ENCODE data around the gene PACS2. TPM values are rescaled to one million over a fixed set of nuclear protein-coding genes. Genes with fewer than 3 reads are reported as not detected.
A peak's percentile ranks its signal among the peaks of the same experiment; 100 is the strongest.
"Not testable (repeated sequence)": the region's sequence is repeated elsewhere in the genome, so short reads cannot be mapped to it uniquely, and the experiment has no call there.

The PACS2 gene
- polyA plus RNA-seq, 4 donors: 35.4 to 45.8 (median 44.9) TPM

DNA sequence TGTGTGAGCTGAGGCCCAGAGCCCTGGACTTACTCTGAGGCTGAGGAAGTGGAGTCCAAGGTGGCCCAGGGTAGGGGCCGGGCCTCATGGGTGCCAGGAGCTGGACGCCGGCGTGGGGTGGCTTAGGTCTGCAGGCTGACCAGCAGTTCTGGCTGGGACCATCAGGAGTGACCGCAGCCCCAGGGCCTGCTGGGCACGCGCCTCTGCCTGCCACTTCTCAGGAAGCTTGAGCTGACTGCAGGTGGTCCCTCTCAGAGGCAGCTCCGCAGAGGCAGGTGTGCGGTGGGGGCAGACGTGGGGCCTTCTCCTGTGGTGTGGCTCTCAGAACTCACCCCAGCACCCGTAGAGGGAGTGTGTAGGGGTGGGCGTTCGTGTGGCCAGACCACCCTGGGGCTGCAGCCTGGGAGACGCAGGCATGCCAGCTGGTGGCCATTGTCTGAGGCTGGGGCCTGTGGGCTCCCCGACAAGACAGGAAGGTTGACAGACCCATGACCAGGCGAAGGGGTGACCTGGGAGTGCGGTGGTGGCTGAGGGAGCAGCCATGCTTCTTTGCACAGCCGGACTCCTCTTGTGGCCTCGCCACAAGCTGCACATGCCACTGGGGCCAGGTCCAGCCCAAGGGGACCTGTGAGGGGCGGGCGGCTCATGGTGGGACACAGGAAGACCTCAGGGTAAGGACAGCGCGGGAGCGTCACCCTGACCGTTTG is 43.7 kb downstream of the PACS2 start:
- Histone ChIP-seq H3K9me3 (ENCODE audit: control insufficient read depth in 2 of 2, insufficient read depth in 1 of 2, low read depth in 1 of 2, low read length in 1 of 2) (no peaks in the 10 kb centered on the region), H3K27me3 (ENCODE audit: control insufficient read depth in 3 of 3, insufficient read depth in 3 of 3, low read length in 3 of 3) (no peaks in the 10 kb centered on the region), H3K36me3 (ENCODE audit: control insufficient read depth in 3 of 3, insufficient read depth in 2 of 3, low read depth in 1 of 3, low read length in 3 of 3) (peaks cover 0 to 54% (median 3%) of the 10 kb centered on the region in 3 donors), H3K4me1 (ENCODE audit: control insufficient read depth in 3 of 3, insufficient read depth in 2 of 3, low read depth in 1 of 3, low read length in 2 of 3) (no peaks in the 10 kb centered on the region), H3K27ac (ENCODE audit: low read depth in 1 of 3, low read length in 2 of 3) (no peak overlapping the region), H3K4me3 (ENCODE audit: low read depth in 1 of 3, low read length in 3 of 3) (no peak overlapping the region)
- 96 to 98% (median 96%) methylated on average over 25 of the region's 25 CpGs for WGBS, 3 donors
- DNase-seq (no peak), FAIRE-seq (no peak)

DNA sequence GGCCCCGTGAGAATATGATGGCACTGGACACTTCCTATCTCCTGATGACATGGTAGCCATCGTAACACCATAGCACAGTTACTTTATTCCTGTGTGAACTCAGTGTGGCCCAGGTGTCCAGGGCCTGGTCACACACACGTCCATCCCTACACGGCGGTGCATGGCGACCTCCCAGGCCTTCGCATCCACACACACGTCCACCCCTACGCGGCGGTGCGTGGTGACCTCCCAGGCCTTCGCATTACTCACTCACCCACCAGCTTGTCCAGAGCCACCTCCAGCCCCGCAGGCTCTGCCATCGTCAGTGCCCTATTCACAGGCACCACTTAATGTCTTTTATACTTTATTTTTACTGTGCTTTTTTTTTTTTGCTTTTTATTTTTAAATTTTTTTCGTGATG is 44.4 kb downstream of the PACS2 start:
- no peaks in the 10 kb centered on the region for H3K9me3 ChIP-seq (ENCODE audit: control insufficient read depth in 2 of 2, insufficient read depth in 1 of 2, low read depth in 1 of 2, low read length in 1 of 2)
- FAIRE-seq (no peak), DNase-seq (no peak)
- H3K27ac ChIP-seq (ENCODE audit: low read depth in 1 of 3, low read length in 2 of 3): no peak overlapping the region
- no peaks in the 10 kb centered on the region for H3K27me3 ChIP-seq (ENCODE audit: control insufficient read depth in 3 of 3, insufficient read depth in 3 of 3, low read length in 3 of 3)
- no peak overlapping the region for H3K4me3 ChIP-seq (ENCODE audit: low read depth in 1 of 3, low read length in 3 of 3)
- WGBS, 3 donors: 95% methylated on average over 16 of the region's 16 CpGs
- H3K36me3 ChIP-seq (ENCODE audit: control insufficient read depth in 3 of 3, insufficient read depth in 2 of 3, low read depth in 1 of 3, low read length in 3 of 3): peaks cover 0 to 50% (median 3%) of the 10 kb centered on the region in 3 donors
- no peaks in the 10 kb centered on the region for H3K4me1 ChIP-seq (ENCODE audit: control insufficient read depth in 3 of 3, insufficient read depth in 2 of 3, low read depth in 1 of 3, low read length in 2 of 3)

DNA sequence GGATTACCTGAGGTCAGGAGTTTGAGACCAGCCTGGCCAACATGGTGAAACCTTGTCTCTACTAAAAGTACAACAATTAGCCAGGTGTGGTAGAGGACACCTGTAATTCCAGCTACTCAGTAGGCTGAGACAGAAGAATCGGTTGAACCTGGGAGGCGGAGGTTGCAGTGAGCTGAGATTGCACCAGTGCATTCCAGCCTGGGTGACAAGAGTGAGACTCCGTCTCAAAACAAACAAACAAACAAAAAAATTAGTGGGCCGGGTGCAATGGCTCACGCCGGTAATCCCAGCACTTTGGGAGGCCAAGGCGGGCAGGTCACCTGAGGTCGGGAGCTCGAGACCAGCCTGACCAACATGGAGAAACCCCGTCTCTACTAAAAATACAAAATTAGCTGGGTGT is 46.9 kb downstream of the PACS2 start:
- peaks cover 0 to 27% (median 3%) of the 10 kb centered on the region in 3 donors for H3K36me3 ChIP-seq (ENCODE audit: control insufficient read depth in 3 of 3, insufficient read depth in 2 of 3, low read depth in 1 of 3, low read length in 3 of 3)
- not testable (repeated sequence) for FAIRE-seq; H3K27ac ChIP-seq (ENCODE audit: low read depth in 1 of 3, low read length in 2 of 3); H3K27me3 ChIP-seq (ENCODE audit: control insufficient read depth in 3 of 3, insufficient read depth in 3 of 3, low read length in 3 of 3); H3K4me3 ChIP-seq (ENCODE audit: low read depth in 1 of 3, low read length in 3 of 3); H3K4me1 ChIP-seq (ENCODE audit: control insufficient read depth in 3 of 3, insufficient read depth in 2 of 3, low read depth in 1 of 3, low read length in 2 of 3); H3K9me3 ChIP-seq (ENCODE audit: control insufficient read depth in 2 of 2, insufficient read depth in 1 of 2, low read depth in 1 of 2, low read length in 1 of 2); DNase-seq
- WGBS, 3 donors: 96 to 99% (median 96%) methylated on average over 9 to 10 of the region's 10 CpGs

DNA sequence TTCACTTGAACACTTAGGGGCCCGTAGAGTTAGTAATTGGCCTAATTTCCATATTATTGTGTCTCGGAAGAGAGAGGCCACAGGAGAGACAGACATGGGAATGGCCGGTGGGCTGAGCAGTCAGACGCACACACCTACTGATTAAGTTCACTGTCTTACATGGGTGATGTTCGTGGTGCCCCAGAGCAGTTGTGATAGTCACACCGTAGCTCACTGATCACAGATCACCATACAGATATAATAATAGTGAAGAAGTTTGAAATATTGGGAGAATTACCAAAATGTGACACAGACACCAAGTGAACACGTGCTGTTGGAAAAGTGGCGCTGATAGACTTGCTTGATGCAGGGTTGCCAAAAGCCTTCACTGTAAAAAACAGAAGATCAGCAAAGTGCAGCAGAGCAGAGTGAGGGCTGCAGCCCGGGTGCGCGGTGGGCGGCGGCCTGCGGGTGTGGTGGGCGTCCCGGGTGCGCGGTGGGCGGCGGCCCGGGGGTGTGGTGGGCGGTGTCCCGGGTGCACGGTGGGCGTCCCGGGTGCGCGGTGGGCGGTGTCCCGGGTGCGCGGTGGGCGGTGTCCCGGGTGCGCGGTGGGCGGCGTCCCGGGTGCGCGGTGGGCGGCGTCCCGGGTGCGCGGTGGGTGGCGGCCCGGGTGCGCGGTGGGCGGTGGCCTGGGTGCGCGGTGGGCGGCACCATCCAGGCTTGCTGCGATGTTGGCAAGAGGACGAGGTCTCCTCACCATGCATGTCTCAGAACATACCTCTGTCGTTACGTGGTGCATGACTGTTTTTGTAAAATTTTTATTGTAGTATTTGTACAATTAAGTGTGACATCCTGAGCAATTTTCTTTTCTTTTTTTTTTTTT is 49.5 kb downstream of the PACS2 start:
- Histone ChIP-seq H3K4me3 (ENCODE audit: low read depth in 1 of 3, low read length in 3 of 3) (no peak overlapping the region), H3K27me3 (ENCODE audit: control insufficient read depth in 3 of 3, insufficient read depth in 3 of 3, low read length in 3 of 3) (no peaks in the 10 kb centered on the region), H3K9me3 (ENCODE audit: control insufficient read depth in 2 of 2, insufficient read depth in 1 of 2, low read depth in 1 of 2, low read length in 1 of 2) (no peaks in the 10 kb centered on the region), H3K27ac (ENCODE audit: low read depth in 1 of 3, low read length in 2 of 3) (no peak overlapping the region), H3K36me3 (ENCODE audit: control insufficient read depth in 3 of 3, insufficient read depth in 2 of 3, low read depth in 1 of 3, low read length in 3 of 3) (peaks cover 0 to 31% (median 3%) of the 10 kb centered on the region in 3 donors), H3K4me1 (ENCODE audit: control insufficient read depth in 3 of 3, insufficient read depth in 2 of 3, low read depth in 1 of 3, low read length in 2 of 3) (peaks cover 0 to 5% (median 0%) of the 10 kb centered on the region in 3 donors)
- 8 to 24% (median 15%) methylated on average over 23 to 58 of the region's 58 CpGs for WGBS, 3 donors
- peak in 1 of 2 donors; percentile 58 for DNase-seq
- FAIRE-seq: no peak

DNA sequence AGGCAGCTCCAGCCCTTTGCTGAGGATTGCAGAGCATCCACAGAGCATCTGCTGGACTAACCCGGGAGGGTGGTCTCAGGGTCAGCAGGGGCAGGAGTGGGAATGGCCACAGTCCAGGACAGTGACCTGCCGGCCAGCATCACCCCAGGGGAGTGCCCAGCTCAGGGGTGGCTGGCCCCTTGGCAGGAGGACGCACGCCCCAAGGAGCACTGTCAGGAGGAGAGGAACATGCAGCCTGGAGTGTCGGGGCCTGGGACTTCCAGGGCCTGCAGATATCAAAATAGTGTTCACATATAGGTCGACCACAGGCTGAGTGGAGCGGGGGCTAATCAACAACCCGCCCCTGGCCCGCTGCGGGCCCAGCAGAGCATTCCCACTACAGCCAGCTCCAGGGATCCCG is 50.6 kb downstream of the PACS2 start:
- H3K9me3 ChIP-seq (ENCODE audit: control insufficient read depth in 2 of 2, insufficient read depth in 1 of 2, low read depth in 1 of 2, low read length in 1 of 2): no peaks in the 10 kb centered on the region
- H3K36me3 ChIP-seq (ENCODE audit: control insufficient read depth in 3 of 3, insufficient read depth in 2 of 3, low read depth in 1 of 3, low read length in 3 of 3): peaks cover 2 to 39% (median 6%) of the 10 kb centered on the region in 3 donors
- peaks cover 0 to 5% (median 0%) of the 10 kb centered on the region in 3 donors for H3K4me1 ChIP-seq (ENCODE audit: control insufficient read depth in 3 of 3, insufficient read depth in 2 of 3, low read depth in 1 of 3, low read length in 2 of 3)
- DNase-seq (no peak), FAIRE-seq (no peak)
- 90 to 95% (median 91%) methylated on average over 11 of the region's 11 CpGs for WGBS, 3 donors
- no peaks in the 10 kb centered on the region for H3K27me3 ChIP-seq (ENCODE audit: control insufficient read depth in 3 of 3, insufficient read depth in 3 of 3, low read length in 3 of 3)
- no peak overlapping the region for H3K27ac ChIP-seq (ENCODE audit: low read depth in 1 of 3, low read length in 2 of 3)
- no peak overlapping the region for H3K4me3 ChIP-seq (ENCODE audit: low read depth in 1 of 3, low read length in 3 of 3)

DNA sequence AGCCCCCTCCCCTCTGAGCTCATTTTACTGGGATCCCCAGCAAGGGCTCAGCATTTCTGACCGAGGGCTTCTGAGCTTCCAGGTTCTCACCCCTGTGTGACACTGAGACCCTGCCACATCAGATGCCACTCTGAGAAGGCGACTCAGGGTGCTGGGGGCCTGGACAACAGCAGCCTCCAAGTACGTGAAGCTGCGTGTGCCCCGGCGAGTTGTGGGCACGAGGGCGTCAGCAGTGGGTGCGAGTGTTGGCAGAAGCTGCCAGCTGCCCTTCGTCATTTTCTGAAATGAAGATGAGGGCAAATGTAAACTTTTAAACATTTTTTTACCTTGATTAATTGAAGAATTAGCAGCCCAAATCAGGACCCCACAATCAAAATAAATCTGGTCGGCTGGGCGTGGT is 51.1 kb downstream of the PACS2 start:
- FAIRE-seq: no peak
- DNase-seq: no peak
- H3K4me1 ChIP-seq (ENCODE audit: control insufficient read depth in 3 of 3, insufficient read depth in 2 of 3, low read depth in 1 of 3, low read length in 2 of 3): peaks cover 0 to 5% (median 0%) of the 10 kb centered on the region in 3 donors
- no peak overlapping the region for H3K27ac ChIP-seq (ENCODE audit: low read depth in 1 of 3, low read length in 2 of 3)
- H3K36me3 ChIP-seq (ENCODE audit: control insufficient read depth in 3 of 3, insufficient read depth in 2 of 3, low read depth in 1 of 3, low read length in 3 of 3): peaks cover 2 to 40% (median 6%) of the 10 kb centered on the region in 3 donors
- 96 to 98% (median 97%) methylated on average over 12 of the region's 12 CpGs for WGBS, 3 donors
- no peaks in the 10 kb centered on the region for H3K27me3 ChIP-seq (ENCODE audit: control insufficient read depth in 3 of 3, insufficient read depth in 3 of 3, low read length in 3 of 3)
- H3K4me3 ChIP-seq (ENCODE audit: low read depth in 1 of 3, low read length in 3 of 3): no peak overlapping the region
- H3K9me3 ChIP-seq (ENCODE audit: control insufficient read depth in 2 of 2, insufficient read depth in 1 of 2, low read depth in 1 of 2, low read length in 1 of 2): no peaks in the 10 kb centered on the region

DNA sequence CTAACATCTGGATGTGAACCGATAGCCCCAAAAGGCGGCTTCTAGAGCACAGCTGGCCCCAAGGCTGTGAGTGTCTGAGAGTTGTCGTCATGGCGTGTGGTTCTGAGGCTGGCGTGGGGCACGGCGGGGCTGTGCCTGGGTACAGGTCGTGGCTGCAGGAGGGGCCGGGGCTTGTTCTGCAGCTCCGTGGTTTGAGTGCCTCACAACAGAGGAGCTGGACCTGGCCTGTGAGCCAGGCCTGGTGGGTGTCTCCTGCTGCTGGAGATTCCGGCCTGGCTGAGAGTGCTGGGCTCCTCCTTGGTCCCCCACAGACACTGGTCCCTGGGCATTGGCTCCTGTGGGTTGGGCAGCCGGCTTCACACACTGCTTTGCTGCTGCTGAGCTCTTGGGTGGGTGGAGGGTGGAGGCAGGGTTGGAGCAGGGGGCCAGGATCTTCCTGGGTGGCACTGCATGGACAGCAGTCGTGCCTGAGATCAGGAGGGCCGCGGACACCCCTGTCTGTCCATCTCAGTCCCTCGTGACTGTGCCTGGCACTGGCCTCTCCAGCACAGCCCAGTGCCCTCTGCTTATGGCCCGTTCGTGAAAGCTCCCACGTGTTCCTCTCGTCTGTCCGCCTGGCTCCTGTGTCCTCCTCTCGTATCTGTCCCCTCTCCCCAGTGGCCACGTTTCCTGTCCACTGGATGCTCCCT is 52.0 kb downstream of the PACS2 start:
- Histone ChIP-seq H3K27me3 (ENCODE audit: control insufficient read depth in 3 of 3, insufficient read depth in 3 of 3, low read length in 3 of 3) (no peaks in the 10 kb centered on the region), H3K4me1 (ENCODE audit: control insufficient read depth in 3 of 3, insufficient read depth in 2 of 3, low read depth in 1 of 3, low read length in 2 of 3) (peaks cover 0 to 5% (median 0%) of the 10 kb centered on the region in 3 donors), H3K4me3 (ENCODE audit: low read depth in 1 of 3, low read length in 3 of 3) (no peak overlapping the region), H3K36me3 (ENCODE audit: control insufficient read depth in 3 of 3, insufficient read depth in 2 of 3, low read depth in 1 of 3, low read length in 3 of 3) (peaks cover 2 to 41% (median 4%) of the 10 kb centered on the region in 3 donors), H3K9me3 (ENCODE audit: control insufficient read depth in 2 of 2, insufficient read depth in 1 of 2, low read depth in 1 of 2, low read length in 1 of 2) (no peaks in the 10 kb centered on the region), H3K27ac (ENCODE audit: low read depth in 1 of 3, low read length in 2 of 3) (no peak overlapping the region)
- FAIRE-seq (no peak), DNase-seq (no peak)
- 90 to 95% (median 93%) methylated on average over 23 of the region's 23 CpGs for WGBS, 3 donors

Measured in small intestine (tissue), 7 donors.